Right hindlimb (tissue), 1 donor: ENCODE measurements around the gene MATCAP1.

Experiments
- DNase-seq: peaks from one replicate; pipeline ENCODE4 v3.0.0-alpha.2; 2018

MATCAP1 gene

DNA sequence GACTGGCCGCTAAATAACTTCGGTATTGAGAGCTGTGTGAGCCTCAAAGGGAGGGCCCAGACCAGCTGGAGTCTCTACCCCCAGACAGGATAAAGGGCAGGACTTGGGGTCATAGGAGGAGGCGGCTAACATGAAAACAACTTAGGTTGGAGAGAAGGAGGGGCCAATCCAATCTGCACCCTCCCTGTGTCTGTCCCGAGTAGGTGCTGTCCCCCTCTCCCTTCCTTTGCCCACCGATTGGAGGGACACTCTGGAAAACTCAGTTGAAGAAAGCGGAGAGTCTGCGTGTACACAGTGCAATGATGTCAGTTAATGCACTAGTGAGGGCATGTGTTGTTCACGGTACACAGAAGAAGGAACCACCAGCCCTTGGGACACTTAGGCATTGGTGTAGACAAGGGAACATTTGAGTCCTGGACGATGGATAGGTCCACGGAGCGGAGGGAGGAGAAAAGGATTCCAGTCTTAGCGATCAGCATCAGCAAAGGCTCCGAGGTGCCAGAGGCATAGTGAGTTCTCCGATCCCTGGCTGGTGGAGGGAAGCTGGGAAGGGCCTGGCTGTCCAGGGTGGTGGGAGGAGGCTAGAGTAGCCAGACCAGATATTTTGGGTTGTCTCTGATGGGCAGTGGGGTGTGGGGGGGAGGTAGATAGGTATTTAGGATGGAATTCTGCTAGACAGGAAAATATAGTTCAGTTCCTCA is 12.7 kb downstream of the MATCAP1 start:
- DNase-seq, result no peak

DNA sequence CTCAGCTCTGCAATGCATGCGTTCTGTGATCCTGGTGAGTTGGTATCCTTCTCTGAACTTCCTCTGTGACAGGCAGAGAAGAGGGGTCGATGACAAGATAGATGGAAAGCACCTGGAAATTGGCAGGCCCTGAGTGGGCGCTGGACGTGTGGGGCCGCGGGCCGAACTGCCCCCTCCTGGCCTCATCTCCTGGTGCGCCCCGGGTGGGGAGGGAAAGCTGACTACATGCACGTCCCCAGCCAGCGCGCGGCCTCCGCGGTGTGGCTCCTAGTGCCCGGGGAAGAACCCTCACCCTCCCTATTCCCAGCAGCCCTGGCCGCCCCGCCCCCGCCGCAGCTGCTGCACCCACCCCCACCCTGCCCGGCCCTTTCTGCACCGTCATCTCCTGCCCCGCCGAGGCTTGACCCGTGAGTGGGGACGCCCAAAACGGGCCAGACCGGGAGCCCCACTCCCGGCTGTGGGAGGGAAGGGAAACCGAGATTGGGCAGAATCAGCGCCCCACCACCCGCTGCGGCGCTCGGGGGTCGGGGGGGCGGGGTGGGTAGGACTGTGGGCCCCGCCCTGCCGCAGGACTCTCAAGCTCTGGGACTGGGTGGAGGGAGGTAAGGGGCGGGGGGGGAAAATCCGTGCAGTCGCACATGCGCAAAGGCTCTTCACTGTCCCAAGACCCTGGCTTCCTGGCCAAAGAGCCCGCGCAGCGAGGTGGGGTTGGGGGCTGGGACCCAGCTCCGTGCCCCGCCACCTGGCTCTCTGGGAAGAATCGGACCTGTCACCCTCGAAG is 13.4 kb downstream of the MATCAP1 start, which contains the start of gene NOL3:
Gene NOL3 (plus strand): TSS at position 371 of the 781 bp plus-strand sequence.
- peak; percentile 79 for DNase-seq

DNA sequence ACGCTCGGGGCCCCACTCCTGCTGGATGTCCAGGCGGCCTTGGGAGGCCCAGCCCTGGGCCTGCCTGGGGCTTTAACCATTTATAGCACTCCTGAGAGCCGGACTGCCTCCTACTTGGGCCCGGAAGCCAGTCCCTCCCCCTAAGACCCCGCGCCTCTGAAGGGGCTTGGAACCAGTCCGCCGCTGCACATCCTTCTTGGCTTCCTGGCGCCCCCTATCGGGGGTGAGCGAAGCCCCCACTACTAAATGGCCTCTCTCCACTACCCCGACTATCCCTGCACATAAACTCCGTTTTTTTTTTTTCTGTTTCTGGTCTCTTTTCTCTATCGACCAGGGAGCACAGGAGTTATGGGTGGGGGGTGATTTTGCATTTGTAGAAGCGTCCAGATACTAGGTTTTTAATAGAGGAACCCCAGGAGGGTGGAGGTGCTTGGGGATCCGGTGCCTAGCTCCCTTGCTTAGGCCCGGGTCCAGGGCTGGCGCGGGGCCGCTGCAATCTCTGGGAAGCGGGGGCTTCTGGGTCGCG is 14.1 kb downstream of the MATCAP1 start:
- no peak for DNase-seq

DNA sequence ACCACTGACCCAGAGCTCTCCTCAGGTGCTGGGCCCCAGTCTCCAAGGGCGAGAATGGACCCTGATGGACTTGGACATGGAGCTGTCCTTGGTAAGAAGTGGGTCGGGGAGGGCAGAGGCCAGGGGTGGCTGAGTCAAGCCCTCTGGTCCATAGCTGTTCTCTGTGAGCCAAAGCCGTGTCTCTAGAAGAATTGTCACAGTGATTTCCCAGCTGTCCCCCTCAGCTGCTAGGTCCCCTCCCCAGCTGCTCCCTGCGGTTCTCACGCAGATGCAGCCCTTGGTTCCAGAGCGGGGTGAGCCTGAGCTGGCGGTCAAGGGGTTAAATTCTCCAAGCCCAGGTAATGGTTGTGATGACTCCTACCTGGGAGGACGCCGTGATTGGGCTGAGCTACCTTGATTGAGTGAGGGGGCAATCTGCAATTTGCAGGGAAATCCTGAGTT is 14.7 kb downstream of the MATCAP1 start:
- no peak for DNase-seq

DNA sequence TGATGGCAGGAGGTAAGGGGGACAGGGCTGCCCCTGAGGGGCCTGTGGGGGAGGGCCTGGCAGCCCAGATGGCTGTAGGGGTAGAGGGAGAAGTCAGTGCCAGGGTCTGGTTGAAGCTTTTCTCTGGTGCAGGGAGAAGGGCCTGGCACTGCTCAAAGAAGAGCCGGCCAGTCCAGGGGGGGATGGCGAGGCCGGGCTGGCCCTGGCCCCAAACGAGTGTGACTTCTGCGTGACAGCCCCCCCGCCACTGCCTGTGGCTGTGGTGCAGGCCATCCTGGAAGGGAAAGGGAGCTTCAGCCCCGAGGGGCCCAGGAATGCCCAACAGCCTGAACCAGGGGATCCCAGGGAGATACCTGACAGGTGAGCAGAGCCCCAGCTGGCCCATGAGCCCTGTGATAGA is 16.2 kb downstream of the MATCAP1 start:
- no peak for DNase-seq

DNA sequence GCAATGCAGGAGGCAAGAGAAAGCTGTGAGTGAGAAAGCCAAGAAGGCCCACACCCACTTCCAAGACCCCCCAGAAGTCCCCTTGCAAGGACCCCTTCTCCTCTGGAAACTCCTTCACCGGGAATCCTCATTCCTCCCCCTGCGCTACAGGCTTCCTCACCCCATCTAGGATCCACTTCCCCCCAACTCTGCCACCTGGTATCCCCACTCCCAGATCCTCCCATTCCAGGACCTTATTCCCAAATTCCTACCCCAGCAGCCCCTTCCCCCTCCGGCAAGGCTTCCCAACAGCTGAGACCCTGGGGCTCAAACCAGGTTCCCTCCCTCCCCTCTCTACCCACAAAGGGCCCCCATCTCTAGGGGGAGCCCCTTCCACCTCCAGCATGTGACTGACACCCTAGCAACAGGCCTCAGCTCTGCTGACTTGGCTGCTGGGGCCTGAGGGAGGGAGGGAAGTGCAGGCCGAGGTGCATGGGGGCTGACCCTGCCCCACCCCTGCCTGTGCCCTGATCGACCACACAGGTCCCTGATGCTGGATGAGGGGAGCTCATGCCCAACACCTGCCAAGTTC is 17.1 kb downstream of the MATCAP1 start:
- no peak for DNase-seq

DNA sequence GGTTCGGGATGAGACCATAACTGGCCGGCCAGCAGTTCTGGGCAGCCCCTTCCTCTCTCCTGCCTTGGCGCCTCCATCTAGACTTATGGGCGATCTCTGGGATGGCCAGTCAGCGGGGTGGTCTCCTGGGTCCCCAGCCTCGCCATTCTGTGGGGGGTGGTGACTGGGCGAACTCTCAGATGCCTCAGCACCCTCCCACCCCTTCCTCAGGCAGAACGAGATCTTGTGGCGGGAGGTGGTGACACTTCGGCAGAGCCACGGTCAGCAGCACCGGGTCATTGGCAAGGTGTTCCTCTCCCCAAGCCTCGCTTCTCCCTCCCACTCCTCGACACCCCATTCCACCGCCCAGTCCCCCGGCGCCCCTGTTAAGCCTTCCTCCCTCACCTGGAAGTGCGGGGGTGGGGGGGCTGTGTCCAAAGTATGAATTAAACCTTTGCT is 17.6 kb downstream of the MATCAP1 start:
- no peak for DNase-seq

DNA sequence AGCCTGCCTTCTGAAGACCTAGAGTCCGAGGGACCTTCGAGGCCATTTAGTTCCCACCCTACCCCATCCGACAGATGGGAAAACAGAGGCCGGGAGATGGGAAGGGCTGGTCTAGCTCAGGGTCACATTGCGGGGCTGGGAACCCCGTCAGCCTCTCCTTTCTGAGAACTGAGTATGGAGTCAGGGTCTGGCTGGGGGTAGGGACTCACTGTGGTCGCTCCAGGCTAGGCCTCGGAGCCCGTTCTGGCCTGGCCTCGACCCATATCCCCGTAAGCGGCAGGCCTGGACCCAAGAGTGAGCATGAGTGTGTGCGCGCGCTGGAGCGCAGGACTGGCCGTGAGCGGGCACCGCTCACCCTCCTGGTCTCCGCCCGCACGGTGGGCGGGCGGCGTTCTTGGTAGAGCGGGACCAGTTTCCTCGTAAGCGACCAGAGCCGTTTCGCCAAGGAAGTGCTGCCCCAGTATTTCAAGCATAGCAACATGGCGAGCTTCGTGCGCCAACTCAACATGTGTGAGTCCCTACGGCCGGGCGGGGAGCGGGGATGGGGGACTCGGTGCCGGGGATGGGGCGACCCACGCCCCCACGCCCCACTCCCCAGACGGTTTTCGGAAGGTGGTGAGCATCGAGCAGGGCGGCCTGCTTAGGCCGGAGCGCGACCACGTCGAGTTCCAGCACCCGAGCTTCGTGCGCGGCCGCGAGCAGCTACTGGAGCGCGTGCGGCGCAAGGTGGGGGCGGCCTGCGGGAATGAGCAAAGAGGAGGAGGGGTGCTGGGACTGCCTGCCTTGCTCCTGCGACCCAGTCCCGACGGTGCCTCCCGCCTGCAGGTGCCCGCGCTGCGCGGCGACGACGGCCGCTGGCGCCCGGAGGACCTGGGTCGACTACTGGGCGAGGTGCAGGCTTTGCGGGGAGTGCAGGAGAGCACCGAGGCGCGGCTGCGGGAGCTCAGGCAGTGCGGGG is 18.4 kb downstream of the MATCAP1 start:
- DNase-seq, result no peak

DNA sequence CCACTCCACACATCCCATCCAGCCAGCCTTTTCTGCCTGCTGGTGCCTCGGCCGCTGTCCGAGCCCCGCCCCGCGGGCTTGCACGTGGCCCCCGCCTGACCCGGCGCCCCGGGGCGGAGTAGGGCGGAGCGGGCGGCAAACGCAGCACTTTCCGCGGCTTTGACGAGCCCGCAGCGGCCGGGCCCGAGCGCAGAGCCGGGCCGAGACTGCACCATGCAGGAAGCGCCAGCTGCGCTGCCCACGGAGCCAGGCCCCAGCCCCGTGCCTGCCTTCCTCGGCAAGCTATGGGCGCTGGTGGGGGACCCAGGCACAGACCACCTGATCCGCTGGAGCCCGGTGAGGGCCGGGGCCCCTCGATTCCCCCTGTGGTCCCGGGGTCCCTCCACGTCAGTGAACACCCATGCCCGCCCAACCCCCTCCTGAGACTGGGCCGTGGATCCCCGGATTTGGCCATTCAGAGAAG is 19.1 kb downstream of the MATCAP1 start, which contains the start of gene HSF4:
Gene HSF4 (plus strand): TSS at position 147 of the 463 bp plus-strand sequence. CDS start 67 bp downstream, at position 214.
- DNase-seq, result no peak

DNA sequence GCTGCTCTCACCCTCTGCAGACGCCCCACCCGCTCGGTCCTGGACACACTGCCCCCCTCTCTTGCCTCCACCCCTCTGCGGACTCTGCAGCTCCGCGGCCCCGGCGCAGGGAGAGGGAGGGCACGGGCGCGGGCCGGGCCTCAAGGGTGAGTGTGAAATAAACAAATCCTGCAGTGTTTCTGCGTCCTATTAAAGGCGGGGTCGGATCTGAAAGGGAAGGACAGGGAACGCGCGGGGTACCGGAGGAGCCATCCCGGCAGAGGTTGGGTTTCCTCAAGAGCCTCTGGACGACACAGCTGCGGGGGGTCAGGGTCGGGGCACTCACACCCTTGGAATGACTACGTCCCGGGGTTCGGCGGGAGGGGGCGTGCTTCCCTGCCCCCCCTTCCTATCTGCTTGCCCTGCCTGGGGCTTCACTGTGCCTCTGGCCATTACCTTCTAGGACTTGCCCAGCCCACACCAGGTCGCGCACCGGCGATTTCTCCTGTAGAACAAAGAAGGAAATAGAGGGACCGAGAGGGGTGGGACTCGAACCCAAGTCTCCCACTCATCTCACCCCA is 19.7 kb downstream of the MATCAP1 start:
- DNase-seq, result no peak

DNA sequence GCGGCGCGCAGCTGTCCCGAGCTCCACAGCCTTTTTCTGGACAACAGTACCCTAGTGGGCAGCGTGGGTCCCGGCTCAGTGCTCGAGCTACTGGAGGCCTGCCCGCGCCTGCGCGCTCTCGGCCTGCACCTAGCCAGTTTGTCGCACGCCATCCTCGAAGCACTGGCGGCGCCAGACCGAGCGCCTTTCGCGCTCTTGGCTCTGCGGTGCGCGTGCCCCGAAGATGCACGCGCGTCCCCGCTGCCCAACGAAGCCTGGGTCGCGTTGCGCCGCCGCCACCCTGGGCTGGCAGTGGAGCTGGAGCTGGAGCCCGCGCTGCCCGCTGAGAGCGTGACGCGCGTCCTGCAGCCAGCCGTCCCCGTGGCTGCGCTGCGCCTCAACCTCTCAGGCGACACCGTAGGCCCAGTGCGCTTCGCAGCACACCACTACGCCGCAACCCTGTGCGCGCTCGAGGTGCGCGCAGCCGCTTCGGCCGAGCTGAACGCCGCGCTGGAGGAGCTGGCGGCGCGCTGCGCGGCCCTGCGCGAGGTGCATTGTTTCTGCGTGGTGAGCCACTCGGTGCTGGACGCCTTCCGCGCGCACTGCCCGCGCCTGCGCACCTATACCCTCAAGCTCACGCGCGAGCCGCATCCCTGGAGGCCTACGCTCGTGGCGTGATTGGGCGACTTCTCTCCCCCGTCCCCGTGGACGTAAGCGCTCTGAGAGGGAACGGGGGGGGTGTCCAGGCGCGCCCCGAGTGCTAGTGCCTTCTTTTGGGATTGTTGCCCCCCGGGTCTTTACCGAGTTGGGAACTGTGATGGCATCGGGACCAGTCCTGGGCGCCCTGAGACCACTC is 20.4 kb downstream of the MATCAP1 start:
- DNase-seq, result no peak

DNA sequence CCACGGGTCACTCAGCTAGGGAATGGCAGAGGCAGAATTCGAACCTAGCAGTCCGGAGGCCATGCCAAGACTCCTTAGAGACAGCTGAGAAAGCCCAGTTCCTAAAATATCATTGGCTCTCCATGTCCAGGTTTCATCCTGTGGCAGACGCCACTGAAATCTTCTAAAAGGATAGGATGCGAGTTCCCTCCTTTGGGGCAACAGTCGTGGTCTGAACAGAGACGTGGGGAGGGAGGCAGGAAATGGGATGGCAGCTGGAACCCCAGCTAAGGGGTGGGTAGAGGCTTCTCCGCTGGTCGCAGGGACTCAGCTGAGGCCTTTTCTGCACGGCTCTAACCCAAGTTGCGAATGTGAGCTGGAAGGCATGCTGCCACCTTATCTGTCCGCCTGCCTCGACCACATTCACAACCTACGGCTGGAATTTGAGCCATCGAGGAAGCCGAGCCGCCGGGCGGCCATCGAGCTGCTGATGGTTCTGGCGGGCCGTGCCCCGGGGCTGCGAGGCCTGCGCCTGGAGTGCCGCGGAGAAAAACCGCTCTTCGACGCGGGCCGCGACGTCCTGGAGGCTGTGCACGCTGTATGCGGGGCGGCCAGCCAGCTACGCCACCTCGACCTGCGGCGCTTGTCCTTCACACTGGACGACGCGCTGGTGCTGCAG is 21.1 kb downstream of the MATCAP1 start:
- no peak for DNase-seq

DNA sequence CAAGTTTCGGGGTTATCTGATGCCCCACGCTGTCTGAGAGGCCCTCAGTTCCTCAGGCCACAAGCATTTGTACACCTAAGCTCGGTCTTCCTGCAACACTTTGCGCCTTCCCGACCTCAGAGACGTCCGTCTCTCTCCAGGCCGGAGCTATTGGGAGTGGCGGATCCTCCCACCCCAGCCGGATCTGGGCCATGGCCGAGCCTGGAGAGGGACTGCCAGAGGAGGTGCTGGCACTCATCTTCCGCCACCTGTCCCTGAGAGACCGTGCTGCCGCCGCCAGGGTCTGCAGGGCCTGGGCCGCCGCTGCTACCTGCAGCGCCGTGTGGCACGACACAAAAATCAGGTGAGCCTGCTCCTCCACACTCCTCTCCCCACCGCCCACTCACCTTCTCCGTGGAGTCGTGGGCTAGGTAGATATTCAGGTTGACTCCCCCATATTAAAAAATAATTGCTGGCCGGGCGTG is 22.1 kb downstream of the MATCAP1 start:
- DNase-seq, result no peak

DNA sequence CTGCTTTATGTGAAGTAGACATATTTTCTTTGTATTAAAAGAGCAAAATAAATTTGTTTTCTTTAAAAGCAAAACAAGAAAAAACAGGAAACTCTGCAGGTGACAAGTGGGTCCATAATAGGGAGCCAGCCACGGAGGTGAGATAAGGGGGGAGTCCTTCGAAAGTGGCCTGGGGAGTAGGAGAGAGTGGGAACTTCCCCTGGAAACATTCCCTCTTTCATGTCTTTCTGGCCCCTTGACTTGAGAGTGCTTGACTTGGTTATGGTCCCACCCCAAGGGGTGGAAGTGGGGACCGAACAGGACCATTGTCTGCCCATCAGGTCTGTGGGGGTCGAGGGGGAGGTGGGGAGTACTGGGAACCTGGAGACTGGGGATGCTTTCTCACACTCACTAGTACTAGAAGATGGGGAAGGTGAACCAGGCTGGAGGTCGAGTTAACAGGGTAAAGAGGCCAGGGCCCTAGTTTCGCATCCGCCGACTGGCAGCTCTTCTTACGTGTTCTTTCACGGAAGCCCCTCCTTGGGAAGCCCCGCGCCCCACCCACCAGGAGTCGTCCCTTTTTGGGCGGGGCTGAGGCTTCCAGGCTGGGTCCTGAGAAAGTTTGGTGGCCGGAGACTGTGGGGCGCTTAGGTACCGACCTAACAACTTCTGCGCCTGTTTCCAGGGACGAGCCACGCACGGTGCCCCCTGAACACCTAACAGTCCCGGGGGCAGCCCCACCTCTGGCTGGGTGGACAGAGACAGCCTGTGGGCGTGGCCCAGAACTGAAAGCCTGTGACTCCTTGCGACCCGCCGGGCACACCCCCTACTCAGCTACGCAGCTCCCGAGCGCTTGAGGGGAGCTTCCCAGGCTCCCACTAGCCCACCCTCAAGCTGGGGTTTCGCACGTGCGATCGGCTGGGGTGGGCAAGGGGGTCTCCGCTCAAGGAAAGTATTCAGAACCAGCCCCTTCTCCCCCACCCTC is 24.8 kb downstream of the MATCAP1 start:
- DNase-seq, result no peak

DNA sequence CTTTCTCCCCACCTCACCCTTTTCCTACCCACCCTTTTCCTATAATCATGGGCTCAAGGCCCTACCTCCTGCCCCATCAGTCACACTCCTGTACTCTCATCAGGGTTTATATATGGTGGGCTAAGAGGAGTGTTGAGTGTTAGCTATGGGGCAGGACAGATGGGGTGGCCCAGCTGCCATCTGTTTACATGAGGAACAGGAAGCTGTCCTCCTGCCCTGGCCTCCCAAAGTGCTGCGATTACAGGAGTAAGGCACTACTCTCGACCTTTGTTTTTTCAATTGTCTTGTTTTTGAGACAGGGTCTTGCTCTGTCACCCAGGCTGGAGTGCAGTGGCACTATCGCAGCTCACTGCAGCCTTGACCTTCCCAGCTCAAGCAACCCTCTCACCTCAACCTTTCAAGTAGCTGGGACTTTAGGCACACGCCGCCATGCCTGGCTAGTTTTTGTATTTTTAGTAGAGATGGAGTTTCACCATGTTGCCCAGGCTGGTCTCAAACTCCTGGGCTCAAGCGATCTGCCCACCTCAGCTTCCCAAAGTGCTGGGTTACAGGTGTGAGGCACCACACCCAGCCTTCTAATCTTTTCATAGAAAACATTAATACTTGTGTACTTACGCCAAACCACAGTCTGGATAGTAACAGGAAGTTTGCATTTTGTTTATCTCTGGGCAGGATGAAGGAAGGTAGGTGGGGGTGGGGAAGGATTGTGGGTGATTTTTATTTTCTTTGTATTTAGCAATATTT is 25.7 kb downstream of the MATCAP1 start:
- no peak for DNase-seq

DNA sequence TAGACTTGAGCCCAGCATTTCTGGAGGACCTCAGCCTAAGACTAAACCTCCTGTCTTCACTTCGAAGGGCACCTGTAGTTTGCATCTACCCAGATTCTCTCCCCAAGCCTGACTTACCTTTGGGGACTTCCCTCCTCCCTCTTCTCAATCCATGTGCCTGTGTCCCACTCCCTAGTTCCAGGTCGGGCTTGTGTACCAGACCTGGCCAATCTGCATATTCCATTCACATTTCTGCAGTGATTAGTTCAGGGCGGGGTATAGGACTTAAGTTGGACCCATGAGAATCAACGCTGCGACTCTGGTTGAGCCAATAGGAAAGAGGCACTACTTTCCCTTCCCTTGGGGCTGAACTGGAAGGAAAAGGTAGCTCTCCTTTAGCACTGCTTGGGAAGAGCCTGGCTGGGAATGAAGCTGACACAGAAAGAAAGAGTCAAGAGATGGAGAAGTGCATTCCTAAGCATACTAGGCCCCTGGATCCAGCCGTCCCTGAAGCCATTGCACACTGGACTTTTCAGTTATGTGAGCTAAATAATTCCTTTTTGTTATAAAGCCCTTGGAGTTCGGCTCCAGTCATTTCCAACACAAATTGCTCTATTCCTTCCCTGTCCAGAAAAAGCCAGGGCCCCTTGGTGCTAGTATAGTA is 26.5 kb downstream of the MATCAP1 start:
- no peak for DNase-seq

DNA sequence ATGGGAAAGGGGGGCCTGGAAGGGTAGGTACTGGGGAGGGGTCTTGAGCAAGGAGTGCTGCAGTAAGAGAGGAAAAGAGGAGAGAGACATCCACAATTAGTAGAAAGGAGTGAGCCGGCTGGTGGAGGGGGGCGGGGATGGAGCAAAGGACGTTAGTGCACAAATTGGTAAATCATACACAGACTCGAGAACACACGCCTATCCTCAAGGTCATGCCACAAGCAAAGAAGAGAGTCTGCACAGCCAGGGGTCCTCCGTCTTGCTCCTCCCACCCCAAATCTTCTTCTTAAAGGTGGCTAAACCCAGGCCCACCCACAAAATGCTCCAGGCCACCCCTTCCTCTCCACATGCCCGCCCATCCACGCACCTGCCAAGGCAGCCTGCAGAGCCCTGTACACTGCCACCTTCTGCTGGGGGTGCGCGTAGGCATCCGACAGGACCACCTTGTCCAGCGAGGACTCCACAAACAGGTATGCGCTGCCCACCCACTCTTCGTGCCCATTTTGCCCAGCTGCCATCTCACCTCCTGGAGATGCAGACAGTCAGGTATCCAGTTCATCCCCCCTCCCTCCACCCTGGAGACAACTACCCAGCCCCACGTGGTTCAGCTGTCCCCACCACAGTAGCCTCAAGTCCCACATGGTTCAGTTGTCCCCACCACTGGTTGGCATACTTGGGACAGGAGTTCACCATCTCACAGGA is 27.5 kb downstream of the MATCAP1 start:
- DNase-seq, result no peak
